HEK293 (cell line): ENCODE data around the gene ATRNL1.
A peak's percentile ranks its signal among the peaks of the same experiment; 100 is the strongest.

Experiments
- CTCF ChIA-PET: fragments of 350-600 bp; formaldehyde crosslinking; extraction: SDS; loops from one replicate; lab custom pipeline; 2021; ENCODE audit warnings: antibody characterized with exemption; lab: Yijun Ruan, JAX
- POLR2A ChIA-PET: fragments of 300-600 bp; formaldehyde crosslinking; extraction: SDS; loops from one replicate; lab custom pipeline; 2020; ENCODE audit warnings: antibody characterized with exemption, inconsistent platforms; lab: Yijun Ruan, JAX
- H3K27ac ChIP-seq: fragments of 200-500 bp; sonication (Bioruptor generic); 2 replicates; pipeline ENCODE4 v1.5.1; 2014; ENCODE audit warnings: low read depth, low read length, control low read depth, inconsistent platforms; ENCODE audit errors: extremely low read depth
- H3K36me3 ChIP-seq, 2 experiments: fragments of 200-500 bp in 1 of 2; sonication (Bioruptor generic) in 1 of 2; 1 replicate in 1 of 2; 2 replicates in 1 of 2; pipeline ENCODE4 v1.5.1; 2014 to 2017; ENCODE audit warnings: inconsistent platforms in 2 of 2, low read length in 2 of 2; ENCODE audit not compliant: control insufficient read depth in 2 of 2, insufficient read depth in 1 of 2
- H3K4me1 ChIP-seq: fragments of 200-500 bp; sonication (Bioruptor generic); 2 replicates; pipeline ENCODE4 v1.5.1; 2014; ENCODE audit warnings: mild to moderate bottlenecking, low read length, inconsistent platforms; ENCODE audit not compliant: control insufficient read depth, insufficient read depth
- H3K4me3 ChIP-seq: 2 replicates; pipeline ENCODE4 v1.5.1; 2011; ENCODE audit warnings: low read depth, mild to moderate bottlenecking, control low read depth, low read length, moderate library complexity
- H3K9me3 ChIP-seq: fragments of 200-500 bp; sonication (Bioruptor generic); 2 replicates; pipeline ENCODE4 v1.5.1; 2014; ENCODE audit warnings: low read depth, low read length, inconsistent platforms; ENCODE audit not compliant: control insufficient read depth, insufficient read depth
- BCL11B ChIP-seq: fragments of 450-650 bp; formaldehyde crosslinking; IDR thresholded peaks from 2 replicates; pipeline ENCODE4 v1.5.1; 2016; ENCODE audit warnings: low read depth, missing biosample characterization, missing genetic modification characterization
- RBAK ChIP-seq: fragments of 450-650 bp; formaldehyde crosslinking; IDR thresholded peaks from 2 replicates; pipeline ENCODE4 v1.5.1; 2016; ENCODE audit warnings: missing biosample characterization, missing genetic modification characterization
- SCRT1 ChIP-seq: fragments of 450-650 bp; formaldehyde crosslinking; IDR thresholded peaks from 2 replicates; pipeline ENCODE4 v1.5.1; 2016; ENCODE audit warnings: missing biosample characterization, missing genetic modification characterization, borderline replicate concordance
- WT1 ChIP-seq: fragments of 450-650 bp; formaldehyde crosslinking; IDR thresholded peaks from 2 replicates; pipeline ENCODE4 v1.5.1; 2016; ENCODE audit warnings: missing biosample characterization, missing genetic modification characterization
- YY1 ChIP-seq: fragments of 450-650 bp; formaldehyde crosslinking; IDR thresholded peaks from 2 replicates; pipeline ENCODE4 v1.5.1; 2018; ENCODE audit warnings: missing biosample characterization, missing genetic modification characterization
- ZFP37 ChIP-seq: fragments of 450-650 bp; formaldehyde crosslinking; IDR thresholded peaks from 2 replicates; pipeline ENCODE4 v1.5.1; 2016; ENCODE audit warnings: missing biosample characterization, missing genetic modification characterization
- ZIC2 ChIP-seq: fragments of 450-650 bp; formaldehyde crosslinking; IDR thresholded peaks from 2 replicates; pipeline ENCODE4 v1.5.1; 2016; ENCODE audit warnings: missing biosample characterization, missing genetic modification characterization
- ZNF37A ChIP-seq: fragments of 450-650 bp; IDR thresholded peaks from 2 replicates; pipeline ENCODE4 v1.5.1; 2018; ENCODE audit warnings: missing biosample characterization, missing genetic modification characterization
- ZNF510 ChIP-seq: fragments of 450-650 bp; formaldehyde crosslinking; IDR thresholded peaks from 2 replicates; pipeline ENCODE4 v1.5.1; 2018; ENCODE audit warnings: mild to moderate bottlenecking, missing genetic modification characterization, missing biosample characterization; ENCODE audit not compliant: insufficient replicate concordance
- ZNF549 ChIP-seq: fragments of 450-650 bp; IDR thresholded peaks from 2 replicates; pipeline ENCODE4 v1.5.1; 2018; ENCODE audit warnings: missing biosample characterization, missing genetic modification characterization, mild to moderate bottlenecking, inconsistent platforms, moderate library complexity
- ZNF596 ChIP-seq: fragments of 450-650 bp; IDR thresholded peaks from 2 replicates; pipeline ENCODE4 v1.5.0; 2018; ENCODE audit warnings: missing biosample characterization, mild to moderate bottlenecking, missing genetic modification characterization, moderate library complexity
- ZNF623 ChIP-seq: fragments of 450-650 bp; formaldehyde crosslinking; IDR thresholded peaks from 2 replicates; pipeline ENCODE4 v1.5.1; 2016; ENCODE audit warnings: missing biosample characterization, missing genetic modification characterization
- ZNF654 ChIP-seq: fragments of 450-650 bp; formaldehyde crosslinking; IDR thresholded peaks from 2 replicates; pipeline ENCODE4 v1.5.1; 2016; ENCODE audit warnings: low read depth, missing biosample characterization, missing genetic modification characterization
- ZNF792 ChIP-seq: fragments of 450-650 bp; formaldehyde crosslinking; IDR thresholded peaks from 2 replicates; pipeline ENCODE4 v1.5.1; 2016; ENCODE audit warnings: missing biosample characterization, missing genetic modification characterization
- ZXDB ChIP-seq: fragments of 450-650 bp; formaldehyde crosslinking; IDR thresholded peaks from 2 replicates; pipeline ENCODE4 v1.5.1; 2016; ENCODE audit warnings: missing biosample characterization, missing genetic modification characterization
- TF ChIP-seq, protein P1 (sequence below): fragments of 450-650 bp; formaldehyde crosslinking; IDR thresholded peaks from 2 replicates; pipeline ENCODE4 v1.5.1; 2016; ENCODE audit warnings: missing biosample characterization, missing genetic modification characterization
- TF ChIP-seq, protein P2 (sequence below): fragments of 450-650 bp; formaldehyde crosslinking; IDR thresholded peaks from 2 replicates; pipeline ENCODE4 v1.5.1; 2016; ENCODE audit warnings: missing biosample characterization, missing genetic modification characterization, low read depth

Gene ATRNL1

DNA sequence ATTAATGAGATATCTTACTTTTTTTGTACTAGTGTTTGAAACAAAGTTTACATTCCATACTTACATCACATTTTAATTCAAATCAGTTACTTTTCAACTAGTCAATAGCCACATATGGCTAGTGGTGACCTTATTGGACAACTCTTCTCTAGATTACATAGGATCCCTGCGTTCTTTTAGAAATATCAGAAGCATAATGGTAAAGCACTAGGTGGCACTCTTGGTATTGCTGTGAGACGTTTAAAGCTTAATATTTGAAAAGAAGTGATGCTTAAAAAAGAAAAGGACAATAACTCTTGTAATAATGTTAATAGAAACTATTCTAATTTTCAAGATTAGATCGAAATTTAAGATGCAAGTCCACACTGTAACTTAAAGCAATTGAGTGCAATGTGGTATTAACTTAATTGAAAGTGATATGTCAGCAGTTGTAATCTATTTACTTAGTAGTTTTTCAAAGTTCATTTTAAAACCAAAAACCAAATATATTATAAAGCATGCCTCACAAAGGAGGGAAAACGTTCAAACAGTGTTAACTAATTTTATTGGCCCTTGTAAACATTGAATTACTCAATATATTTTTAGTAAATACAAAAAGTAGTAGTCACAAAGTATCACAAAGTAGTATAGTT, 339.1 kb downstream of the ATRNL1 start:
- ChIA-PET POLR2A (no interaction called here), CTCF (interaction anchor here (0.7 to 1.2 kb wide), 5 partner anchors 36 to 957 kb away, joined by 3 to 4 read pairs (median 4); no protein-coding TSS in a partner anchor)
- no peak overlapping the region for H3K4me3 ChIP-seq
- no peaks in the 10 kb centered on the region for H3K36me3 ChIP-seq
- H3K4me1 ChIP-seq = no peaks in the 10 kb centered on the region
- H3K9me3 ChIP-seq = no peaks in the 10 kb centered on the region
- H3K27ac ChIP-seq = no peak overlapping the region
- TF ChIP-seq ZNF654 (tag by site-specific recombination) = peak; percentile 46
- no peak for TF ChIP-seq WT1

DNA sequence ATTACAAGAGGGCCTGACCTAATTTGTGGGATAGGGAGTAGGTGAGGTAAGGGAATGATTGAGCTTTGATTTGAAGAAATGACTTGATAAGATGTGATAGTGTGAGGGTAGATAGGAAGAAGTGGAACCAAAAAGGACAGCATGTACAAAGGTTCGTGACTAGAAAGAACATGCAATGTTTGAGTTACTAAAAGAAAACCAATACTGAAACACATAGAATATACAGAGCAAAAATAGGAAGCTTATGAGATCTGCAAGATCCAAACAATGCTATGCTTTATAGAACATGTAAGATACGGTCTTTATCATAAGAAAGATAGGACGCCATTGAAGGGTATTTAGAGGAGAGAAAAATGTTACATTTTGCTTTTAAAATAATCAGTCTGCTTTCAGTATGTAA, 343.8 kb downstream of the ATRNL1 start:
- H3K9me3 ChIP-seq = no peaks in the 10 kb centered on the region
- ChIA-PET CTCF (no interaction called here), POLR2A (no interaction called here)
- no peaks in the 10 kb centered on the region for H3K4me1 ChIP-seq
- no peaks in the 10 kb centered on the region for H3K36me3 ChIP-seq
- TF ChIP-seq BCL11B (no peak), SCRT1 (tag by site-specific recombination) (no peak), ZFP37 (no peak), RBAK (tag by site-specific recombination) (no peak), WT1 (no peak), ZNF510 (tag by site-specific recombination) (no peak)
- TF ChIP-seq, protein P1, sequence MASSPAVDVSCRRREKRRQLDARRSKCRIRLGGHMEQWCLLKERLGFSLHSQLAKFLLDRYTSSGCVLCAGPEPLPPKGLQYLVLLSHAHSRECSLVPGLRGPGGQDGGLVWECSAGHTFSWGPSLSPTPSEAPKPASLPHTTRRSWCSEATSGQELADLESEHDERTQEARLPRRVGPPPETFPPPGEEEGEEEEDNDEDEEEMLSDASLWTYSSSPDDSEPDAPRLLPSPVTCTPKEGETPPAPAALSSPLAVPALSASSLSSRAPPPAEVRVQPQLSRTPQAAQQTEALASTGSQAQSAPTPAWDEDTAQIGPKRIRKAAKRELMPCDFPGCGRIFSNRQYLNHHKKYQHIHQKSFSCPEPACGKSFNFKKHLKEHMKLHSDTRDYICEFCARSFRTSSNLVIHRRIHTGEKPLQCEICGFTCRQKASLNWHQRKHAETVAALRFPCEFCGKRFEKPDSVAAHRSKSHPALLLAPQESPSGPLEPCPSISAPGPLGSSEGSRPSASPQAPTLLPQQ (tag by site-specific recombination) = no peak
- TF ChIP-seq, protein P2, sequence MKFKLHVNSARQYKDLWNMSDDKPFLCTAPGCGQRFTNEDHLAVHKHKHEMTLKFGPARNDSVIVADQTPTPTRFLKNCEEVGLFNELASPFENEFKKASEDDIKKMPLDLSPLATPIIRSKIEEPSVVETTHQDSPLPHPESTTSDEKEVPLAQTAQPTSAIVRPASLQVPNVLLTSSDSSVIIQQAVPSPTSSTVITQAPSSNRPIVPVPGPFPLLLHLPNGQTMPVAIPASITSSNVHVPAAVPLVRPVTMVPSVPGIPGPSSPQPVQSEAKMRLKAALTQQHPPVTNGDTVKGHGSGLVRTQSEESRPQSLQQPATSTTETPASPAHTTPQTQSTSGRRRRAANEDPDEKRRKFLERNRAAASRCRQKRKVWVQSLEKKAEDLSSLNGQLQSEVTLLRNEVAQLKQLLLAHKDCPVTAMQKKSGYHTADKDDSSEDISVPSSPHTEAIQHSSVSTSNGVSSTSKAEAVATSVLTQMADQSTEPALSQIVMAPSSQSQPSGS (tag by site-specific recombination) = no peak
- H3K27ac ChIP-seq = no peak overlapping the region
- H3K4me3 ChIP-seq = no peak overlapping the region

DNA sequence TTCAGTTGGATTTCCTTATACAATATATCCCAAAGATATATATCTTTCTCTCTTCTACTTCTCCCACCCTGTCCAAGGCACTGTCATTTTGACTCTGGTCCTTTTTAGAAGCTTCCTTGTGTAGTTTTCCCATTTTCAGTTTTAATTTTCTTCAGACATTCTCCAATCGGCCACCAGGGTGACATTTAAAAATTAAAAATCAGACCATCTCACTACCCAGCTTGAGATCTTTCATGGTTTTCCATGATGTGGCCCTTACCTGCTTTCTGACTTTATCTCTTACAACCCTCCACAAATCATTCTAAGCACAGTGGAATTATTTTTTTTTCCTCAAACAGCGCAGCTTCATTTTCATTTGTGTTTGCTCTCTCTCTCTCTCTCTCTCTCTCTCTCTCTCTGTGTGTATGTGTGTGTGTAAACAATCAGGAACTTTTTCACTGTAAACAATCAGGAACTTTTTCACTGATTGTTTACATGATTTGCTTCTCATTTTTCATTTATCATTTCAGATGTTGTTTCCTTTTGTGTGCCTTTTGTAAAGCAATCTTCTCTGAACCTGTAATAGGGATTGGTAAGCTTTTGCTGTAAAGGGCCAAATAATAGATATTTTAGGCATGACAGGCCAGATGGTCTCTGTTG, 348.9 kb downstream of the ATRNL1 start:
- Histone ChIP-seq H3K4me3 (no peak overlapping the region), H3K36me3 (no peaks in the 10 kb centered on the region), H3K4me1 (no peaks in the 10 kb centered on the region), H3K9me3 (no peaks in the 10 kb centered on the region), H3K27ac (no peak overlapping the region)
- TF ChIP-seq ZIC2 = no peak
- TF ChIP-seq YY1 (tag by site-specific recombination) = no peak
- peak; percentile 59; the same call in 1 of the 2 replicates for TF ChIP-seq ZNF596 (tag by site-specific recombination)
- no peak for TF ChIP-seq ZXDB (tag by site-specific recombination)
- no peak for TF ChIP-seq BCL11B
- no peak for TF ChIP-seq ZNF792 (tag by site-specific recombination)
- TF ChIP-seq ZNF549 = no peak
- no peak for TF ChIP-seq ZNF623 (tag by site-specific recombination)
- no peak for TF ChIP-seq ZNF37A (tag by site-specific recombination)
- ChIA-PET CTCF (interaction anchor here (0.7 kb wide), 2 partner anchors 142 to 759 kb away, joined by 5 read pairs; no protein-coding TSS in a partner anchor), POLR2A (no interaction called here)
